HG03378 (cell line): ENCODE data around the gene GPRIN1.
A peak's percentile ranks its signal among the peaks of the same experiment; 100 is the strongest.

Source experiments
- ATAC-seq: cut with Tn5 transposase; IDR thresholded peaks from one replicate; pipeline ENCODE4 v1.9.1; 2021; ENCODE audit warnings: mild to moderate bottlenecking, moderate library complexity; ENCODE audit not compliant: unreplicated experiment

The GPRIN1 gene

DNA sequence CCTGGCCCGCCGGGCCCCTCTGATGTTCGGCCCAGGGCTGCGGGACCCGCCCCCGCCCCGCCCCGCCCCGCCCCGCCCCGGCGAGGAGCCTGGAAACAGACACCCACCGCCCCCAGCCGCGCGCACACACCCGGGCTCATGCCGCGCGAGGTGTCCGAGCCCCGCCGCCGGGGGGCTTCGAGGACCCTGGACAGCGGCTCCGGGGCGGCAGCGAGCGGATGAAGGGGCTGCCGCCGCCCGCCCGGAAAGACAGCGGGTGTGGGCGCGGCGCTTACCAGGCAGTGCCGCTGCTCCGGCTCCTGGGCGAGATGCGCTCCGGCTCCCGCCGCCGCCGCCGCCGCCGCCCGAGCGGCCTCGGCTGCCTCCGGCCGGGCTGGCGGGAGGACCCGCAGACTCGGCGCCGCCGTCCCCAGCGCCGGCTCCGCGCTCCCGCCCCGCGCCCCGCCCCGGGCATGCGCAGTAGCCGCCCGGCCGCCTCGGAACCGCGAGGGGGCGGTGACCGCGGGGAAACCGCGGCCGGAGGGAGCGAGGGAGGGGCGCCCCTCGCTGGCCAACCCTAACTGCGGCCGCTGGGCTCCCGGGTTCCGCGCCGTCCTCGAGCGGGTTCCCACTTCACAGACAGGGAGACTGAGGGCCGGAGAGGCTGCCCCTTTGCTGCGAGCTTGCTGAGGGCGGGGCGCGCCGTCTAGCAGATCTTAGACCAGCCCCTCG, at the start of gene GPRIN1:
TSS of gene GPRIN1 (minus strand) at position 433 of the 711 bp plus-strand sequence. CDS start 10,322 bp downstream, outside the sequence.
- ATAC-seq = no peak

GRCh38 chr5:176659512-176659839, 49.5 kb upstream of the GPRIN1 start:
- ATAC-seq = no peak

DNA sequence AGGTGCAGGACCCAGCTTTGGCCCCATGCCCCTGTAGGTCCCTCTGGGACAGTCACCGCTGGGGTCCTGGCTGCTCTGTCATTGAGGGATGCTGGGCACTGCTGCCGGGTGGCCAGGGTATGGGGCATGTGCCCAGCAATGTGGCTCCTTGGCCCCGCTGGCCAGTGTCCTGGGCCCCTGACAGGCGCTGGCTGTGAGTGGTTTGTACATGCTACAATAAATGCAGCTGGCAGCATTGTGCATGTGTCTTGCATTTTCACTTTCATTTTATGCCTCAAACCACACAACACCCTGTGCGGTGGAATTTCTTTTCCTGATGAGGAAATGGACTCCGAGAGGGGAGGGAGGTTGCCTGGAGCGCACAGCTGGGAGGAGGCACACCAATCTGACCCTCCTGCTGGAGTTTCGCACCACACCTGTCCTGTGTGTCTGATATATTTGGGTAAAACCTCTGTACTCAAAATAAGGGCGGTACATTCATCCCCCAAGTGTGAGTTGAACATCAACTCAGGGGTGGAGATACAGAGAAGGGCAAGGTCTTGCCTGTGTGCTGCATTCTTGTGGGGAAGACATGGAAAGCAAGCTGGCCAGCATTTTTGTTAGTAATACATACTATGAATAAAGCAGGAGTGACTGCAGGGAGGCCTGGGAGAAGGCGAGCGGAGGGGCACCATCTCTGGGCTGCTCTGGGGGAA, 49.0 kb upstream of the GPRIN1 start:
- no peak for ATAC-seq

DNA sequence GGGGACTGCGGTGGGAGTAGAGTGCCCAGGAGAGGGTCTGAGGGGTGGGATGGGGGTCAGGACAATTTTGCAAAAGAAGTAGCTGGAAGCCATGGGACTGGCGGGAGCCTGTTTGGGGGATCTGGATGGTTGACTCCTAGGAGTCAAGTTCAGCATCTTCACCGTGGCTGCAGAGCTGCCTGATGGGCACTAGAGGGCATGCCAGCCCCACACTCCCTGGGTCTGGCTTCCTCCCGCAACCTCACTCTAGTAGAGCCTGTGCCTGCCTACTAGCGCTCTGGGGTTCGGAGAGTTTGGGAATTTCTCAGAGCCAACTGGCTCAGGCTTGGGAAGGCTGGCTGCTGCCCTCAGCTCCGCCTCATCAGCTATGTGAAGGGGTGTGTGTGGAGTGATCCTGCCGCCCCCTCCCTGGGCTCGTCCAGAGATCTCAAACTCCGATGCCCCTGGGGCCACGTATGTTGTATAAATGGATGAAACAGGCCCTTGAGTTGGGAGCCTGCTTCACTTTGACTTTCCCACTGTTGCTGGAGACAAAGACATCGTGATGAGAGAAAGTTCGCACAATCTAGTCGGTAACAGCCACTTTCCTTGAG, 48.1 kb upstream of the GPRIN1 start:
- ATAC-seq = peak; percentile 33

GRCh38 chr5:176656467-176656990, 46.6 kb upstream of the GPRIN1 start:
- ATAC-seq = no peak

GRCh38 chr5:176654856-176655255, 44.9 kb upstream of the GPRIN1 start:
- no peak for ATAC-seq

- ATAC-seq = no peak
These were observed 43.7 kb upstream of the GPRIN1 start for GRCh38 chr5:176653401-176654385.

DNA sequence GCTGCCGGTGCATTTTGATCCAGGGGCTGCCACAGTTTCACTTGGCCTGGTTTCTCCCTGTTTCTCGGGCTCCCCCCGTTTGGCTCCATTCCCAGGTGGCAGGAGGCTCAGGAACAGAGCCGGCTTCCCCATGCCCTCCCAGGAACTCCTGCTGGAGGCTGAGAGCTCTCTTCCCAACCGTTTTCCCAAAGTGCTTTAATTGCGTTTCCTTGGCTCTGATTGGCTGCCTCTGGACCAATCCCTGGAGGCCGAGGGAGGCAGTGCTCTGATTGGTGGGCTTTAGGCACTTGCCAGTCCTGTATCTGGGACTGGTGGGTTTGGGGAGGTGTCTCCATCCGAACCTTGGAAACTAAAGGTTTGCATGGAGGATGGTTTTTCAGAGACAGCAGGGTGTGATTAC, 42.2 kb upstream of the GPRIN1 start:
- ATAC-seq = no peak

DNA sequence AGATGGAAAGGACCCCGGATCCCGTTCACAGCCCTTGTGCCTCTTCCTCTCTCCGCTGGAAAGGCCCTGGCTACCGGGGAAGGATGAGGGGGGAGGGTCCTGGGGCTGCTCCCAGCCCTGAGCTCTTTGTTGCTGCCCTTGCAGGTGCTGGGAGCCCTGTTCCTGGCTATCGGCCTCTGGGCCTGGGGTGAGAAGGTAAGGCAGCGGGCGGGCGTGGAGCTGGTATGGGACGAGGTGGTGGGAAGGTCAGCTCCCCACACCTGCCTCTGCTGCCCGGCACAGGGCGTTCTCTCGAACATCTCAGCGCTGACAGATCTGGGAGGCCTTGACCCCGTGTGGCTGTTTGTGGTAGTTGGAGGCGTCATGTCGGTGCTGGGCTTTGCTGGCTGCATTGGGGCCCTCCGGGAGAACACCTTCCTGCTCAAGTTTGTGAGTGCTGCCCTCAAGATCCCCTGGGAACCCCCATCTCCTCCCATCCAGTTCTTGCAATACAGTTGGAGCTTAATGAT, 41.6 kb upstream of the GPRIN1 start:
- no peak for ATAC-seq

- ATAC-seq = no peak
These were observed 40.5 kb upstream of the GPRIN1 start for GRCh38 chr5:176650354-176650884.

DNA sequence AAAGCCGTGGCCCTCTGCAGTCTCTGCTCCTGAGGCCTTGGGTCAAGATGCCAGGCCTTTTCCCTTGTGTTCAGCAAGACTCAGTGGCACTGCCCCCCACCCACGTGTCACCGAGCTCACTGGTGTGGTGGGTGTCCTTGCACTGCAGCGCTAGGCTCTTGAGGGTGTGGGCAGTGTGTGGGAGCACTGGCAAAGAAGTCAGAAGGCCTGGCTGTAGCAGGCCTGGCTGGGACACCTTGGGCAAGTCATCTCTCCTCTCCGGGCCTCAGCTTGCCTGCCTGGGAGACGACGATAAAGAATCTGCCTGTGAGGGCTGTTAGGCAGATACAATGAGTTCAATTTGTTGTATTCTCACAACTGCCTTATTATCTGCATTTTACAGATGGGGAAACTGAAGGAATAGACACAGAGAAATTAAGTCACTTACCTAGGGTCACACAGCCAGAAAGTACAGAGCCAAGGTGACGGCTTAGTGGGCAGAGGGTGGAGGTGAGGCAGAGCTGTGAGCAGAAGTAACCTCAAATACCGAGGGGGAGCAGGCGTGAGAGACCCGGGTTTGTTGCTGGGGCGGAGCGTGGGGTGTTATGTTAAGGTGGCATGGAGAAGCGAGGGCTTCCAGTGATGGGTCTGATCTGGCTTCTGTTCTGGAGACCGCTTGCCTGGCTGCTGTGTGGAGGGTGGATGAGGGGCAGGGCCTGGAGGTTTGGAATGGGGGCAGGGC, 38.7 kb upstream of the GPRIN1 start:
- no peak for ATAC-seq

GRCh38 chr5:176647843-176648473, 38.0 kb upstream of the GPRIN1 start:
- no peak for ATAC-seq

DNA sequence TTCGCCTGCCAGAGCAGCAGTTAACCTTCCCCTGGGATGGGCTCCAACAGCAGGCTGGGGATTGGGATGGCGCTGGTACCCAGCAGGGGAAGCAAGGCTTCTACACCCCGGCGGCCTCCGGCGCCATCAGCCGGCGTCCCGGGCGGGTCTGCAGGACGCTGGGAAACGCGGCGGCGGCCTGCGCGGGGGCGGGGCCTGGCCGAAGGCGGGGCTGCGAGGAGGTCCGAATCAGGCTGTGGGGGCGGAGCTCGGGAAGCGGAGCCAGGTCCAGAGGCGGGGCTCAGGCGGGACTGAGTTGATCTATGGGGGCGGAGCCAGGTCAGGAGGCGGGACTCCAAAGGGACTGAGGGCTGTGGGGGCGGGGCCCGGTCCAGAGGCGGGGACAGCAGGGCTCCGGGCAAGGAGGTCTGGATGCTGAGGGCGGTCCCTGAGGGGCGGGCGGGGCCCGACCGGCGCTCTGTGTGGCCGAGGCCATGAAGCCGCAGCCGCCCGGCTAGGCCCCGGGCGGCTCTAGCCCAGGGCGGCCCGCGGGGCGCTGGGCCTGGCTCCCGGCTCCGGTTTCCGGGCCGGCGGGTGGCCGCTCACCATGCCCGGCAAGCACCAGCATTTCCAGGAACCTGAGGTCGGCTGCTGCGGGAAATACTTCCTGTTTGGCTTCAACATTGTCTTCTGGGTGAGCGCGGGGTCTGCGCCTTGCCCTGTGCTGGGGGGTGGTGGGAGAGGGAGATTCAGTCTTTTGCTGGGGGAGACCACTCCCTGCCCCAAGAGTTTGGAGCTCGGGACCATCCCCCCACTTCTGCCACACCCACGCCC, 37.3 kb upstream of the GPRIN1 start, which contains the start of gene TSPAN17:
TSS of gene TSPAN17 (plus strand) at position 455 of the 813 bp plus-strand sequence. CDS start at position 587, 132 bp downstream.
- peak; percentile 84 for ATAC-seq

DNA sequence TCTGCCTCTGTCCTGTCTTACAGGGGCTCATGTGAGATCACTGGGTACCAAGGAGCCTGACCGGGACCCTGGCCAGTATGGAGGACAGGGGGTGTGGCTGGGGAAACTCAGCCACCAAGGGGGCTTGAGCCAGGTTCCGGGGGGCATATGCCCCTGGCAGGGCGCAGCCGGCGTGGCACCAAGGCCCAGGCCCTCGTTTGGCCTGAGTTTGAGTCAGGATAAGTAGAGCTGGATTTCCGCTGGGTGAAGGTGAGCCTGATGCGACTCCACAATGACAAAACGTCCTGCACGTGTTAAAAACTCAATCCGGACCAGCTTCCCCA, 36.7 kb upstream of the GPRIN1 start:
- peak; percentile 4 for ATAC-seq

DNA sequence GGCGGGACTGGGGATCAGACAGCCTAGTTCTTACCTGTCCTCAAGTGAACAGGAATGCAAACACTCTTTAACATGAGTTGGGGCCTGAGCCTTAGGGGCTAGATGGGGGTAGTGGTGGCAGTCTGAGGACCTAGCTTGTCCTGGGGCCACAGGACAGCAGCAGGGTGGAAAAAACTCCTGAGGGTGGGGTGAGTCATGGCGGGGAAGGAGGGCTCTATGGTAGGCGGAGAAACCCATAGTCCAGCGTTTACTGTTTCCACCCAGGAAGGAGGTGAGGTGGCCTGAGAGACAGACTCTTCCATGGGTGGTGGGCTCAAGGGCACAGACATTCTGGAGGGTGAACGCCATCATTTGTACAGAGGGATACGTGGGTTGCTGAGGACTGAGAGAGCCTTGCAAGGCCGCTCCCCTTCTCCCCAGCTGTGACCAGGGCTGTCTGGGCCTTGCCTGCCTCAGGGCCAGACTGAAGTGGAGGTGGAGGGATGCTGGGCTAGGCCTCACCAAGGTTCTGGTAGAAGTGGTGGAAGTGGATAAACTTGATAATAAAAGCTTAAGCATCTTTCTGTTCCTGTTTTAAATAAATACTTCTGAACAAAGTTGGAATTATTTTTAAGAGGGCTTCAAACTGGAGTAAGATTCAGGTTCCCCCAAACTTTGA, 36.2 kb upstream of the GPRIN1 start:
- no peak for ATAC-seq

GRCh38 chr5:176644878-176645670, 35.1 kb upstream of the GPRIN1 start:
- no peak for ATAC-seq

DNA sequence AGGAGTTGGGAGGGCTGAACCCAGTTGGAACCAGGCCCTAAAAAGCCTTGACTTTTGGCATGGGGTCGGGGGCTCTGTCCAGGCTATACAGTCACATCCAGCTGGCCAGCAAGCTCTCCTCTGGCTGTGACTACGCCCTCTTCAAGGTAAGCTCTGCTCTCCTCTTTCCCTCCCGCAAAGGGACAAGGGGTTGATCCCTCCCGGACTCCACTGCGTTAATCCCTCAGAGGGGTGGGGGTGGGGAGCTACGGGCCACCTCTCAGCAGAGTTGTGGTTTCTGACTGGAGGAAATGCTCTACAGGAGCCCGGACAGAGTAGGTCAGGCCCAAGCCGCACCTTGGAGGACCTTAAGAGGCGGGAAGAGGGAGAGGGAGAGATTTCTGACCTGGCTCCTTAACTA, 34.3 kb upstream of the GPRIN1 start:
- ATAC-seq = no peak
